Peyer's patch (tissue), 4 donors: ENCODE data around the gene DAZAP1.

ENCODE experiments used
- POLR2A ChIP-seq, 2 donors: fragments of 450-650 bp; IDR thresholded peaks; one replicate each; pipeline ENCODE4 v1.5.1; 2017; ENCODE audit warnings: antibody characterized with exemption in 2 of 2, mild to moderate bottlenecking in 2 of 2, moderate library complexity in 2 of 2
- TF ChIP-seq, protein P1 (sequence below), 6 experiments: fragments of 450-650 bp in 4 of 6; fragments of 200-600 bp in 2 of 6; sonication (generic) in 1 of 6; IDR thresholded peaks; one replicate each; pipeline ENCODE4 v1.5.1; 2017 to 2019; ENCODE audit warnings: antibody characterized with exemption in 6 of 6, mild to moderate bottlenecking in 3 of 6, moderate library complexity in 1 of 6

DNA sequence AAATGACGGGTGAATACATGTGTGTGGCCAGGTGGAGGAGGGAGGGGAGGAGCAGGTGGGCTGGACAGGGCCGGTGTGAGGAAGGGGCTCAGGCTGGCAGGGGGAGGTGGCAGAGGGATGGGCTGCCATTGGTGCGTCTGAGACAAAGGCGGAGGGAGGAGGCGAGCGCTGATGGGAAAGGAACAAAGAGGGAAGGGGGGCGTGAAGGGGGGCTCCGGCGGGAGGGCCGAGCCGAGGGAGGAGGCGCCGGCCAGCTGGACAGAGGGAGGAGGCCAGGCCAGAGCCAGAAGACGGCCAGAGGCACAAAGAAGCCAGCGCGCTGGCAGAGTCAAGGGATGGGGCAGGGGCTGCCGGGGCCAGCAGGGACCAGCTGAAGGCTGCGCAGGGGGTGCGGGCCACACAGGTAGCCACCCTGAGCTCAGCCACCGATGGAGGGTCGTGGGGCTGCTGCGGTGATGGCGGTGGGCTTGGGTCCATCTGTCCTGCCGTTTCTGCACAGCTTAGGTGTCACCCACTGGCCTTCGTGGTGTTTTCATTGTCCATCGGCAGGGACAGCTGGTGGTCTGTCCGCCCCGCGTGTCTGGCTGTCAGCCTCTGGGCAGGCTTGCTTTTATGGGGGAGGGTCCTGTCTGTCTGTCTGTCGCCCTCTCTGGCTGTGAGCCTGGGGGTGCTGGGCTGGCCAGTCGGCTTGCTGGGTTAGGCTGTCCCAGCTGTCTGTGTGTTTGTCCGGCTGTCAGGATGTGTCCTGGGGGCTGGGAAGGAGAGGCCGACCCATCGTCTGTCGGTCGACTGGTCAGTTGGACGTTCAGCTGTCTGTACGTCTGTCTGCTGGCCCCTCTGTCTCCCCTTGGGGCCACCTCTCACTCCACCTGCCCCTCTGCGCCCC lies 44.8 kb downstream of the DAZAP1 start:
- TF ChIP-seq, protein P1, sequence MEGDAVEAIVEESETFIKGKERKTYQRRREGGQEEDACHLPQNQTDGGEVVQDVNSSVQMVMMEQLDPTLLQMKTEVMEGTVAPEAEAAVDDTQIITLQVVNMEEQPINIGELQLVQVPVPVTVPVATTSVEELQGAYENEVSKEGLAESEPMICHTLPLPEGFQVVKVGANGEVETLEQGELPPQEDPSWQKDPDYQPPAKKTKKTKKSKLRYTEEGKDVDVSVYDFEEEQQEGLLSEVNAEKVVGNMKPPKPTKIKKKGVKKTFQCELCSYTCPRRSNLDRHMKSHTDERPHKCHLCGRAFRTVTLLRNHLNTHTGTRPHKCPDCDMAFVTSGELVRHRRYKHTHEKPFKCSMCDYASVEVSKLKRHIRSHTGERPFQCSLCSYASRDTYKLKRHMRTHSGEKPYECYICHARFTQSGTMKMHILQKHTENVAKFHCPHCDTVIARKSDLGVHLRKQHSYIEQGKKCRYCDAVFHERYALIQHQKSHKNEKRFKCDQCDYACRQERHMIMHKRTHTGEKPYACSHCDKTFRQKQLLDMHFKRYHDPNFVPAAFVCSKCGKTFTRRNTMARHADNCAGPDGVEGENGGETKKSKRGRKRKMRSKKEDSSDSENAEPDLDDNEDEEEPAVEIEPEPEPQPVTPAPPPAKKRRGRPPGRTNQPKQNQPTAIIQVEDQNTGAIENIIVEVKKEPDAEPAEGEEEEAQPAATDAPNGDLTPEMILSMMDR (IDR thresholded peaks at IDR 0.05): no peak
- TF ChIP-seq POLR2A (IDR thresholded peaks at IDR 0.05): no peak
